GM21447 (cell line): Measurements from ENCODE around the gene ADAT1.
"Not testable (repeated sequence)": the region's sequence is repeated elsewhere in the genome, so short reads cannot be mapped to it uniquely, and the experiment has no call there.

Experiments used
- ATAC-seq: cut with Tn5 transposase; IDR thresholded peaks from one replicate; pipeline ENCODE4 v1.9.1; 2021; ENCODE audit not compliant: unreplicated experiment

The ADAT1 gene

GRCh38 chr16:75620326-75621169 is 2.5 kb downstream of the ADAT1 start:
- no peak for ATAC-seq

- ATAC-seq: no peak
These were observed 4.3 kb downstream of the ADAT1 start for GRCh38 chr16:75618780-75619179.

- ATAC-seq: no peak
These were observed 6.0 kb downstream of the ADAT1 start for GRCh38 chr16:75617121-75617520.

- ATAC-seq: no peak
These were observed 6.5 kb downstream of the ADAT1 start for GRCh38 chr16:75616521-75617010.

GRCh38 chr16:75615619-75616018 is 7.5 kb downstream of the ADAT1 start:
- no peak for ATAC-seq

GRCh38 chr16:75614066-75614897 is 8.8 kb downstream of the ADAT1 start:
- ATAC-seq: no peak

- ATAC-seq: no peak
These were observed 16.6 kb downstream of the ADAT1 start for GRCh38 chr16:75606507-75606906.

- ATAC-seq: no peak
These were observed 19.8 kb downstream of the ADAT1 start for GRCh38 chr16:75603241-75603640.

GRCh38 chr16:75599452-75600277 is 23.4 kb downstream of the ADAT1 start:
- no peak for ATAC-seq

- no peak for ATAC-seq
These were observed 29.0 kb downstream of the ADAT1 start for GRCh38 chr16:75593825-75594820.

GRCh38 chr16:75593308-75593707 is 29.8 kb downstream of the ADAT1 start:
- no peak for ATAC-seq

- not testable (repeated sequence) for ATAC-seq
These were observed 31.2 kb downstream of the ADAT1 start for GRCh38 chr16:75591927-75592326.

GRCh38 chr16:75590920-75591843 is 31.9 kb downstream of the ADAT1 start:
- no peak for ATAC-seq

GRCh38 chr16:75589306-75589705 is 33.8 kb downstream of the ADAT1 start:
- ATAC-seq: no peak

GRCh38 chr16:75588716-75589115 is 34.4 kb downstream of the ADAT1 start:
- no peak for ATAC-seq

- peak; percentile 62 for ATAC-seq
These were observed 39.0 kb downstream of the ADAT1 start for GRCh38 chr16:75584108-75584507.

GRCh38 chr16:75579281-75579834 is 43.7 kb downstream of the ADAT1 start:
- ATAC-seq: no peak

GRCh38 chr16:75578725-75579124 is 44.4 kb downstream of the ADAT1 start:
- no peak for ATAC-seq
